ENCODE data around the gene SLC17A6.

The SLC17A6 gene

GRCh38 chr11:22347857-22348487 is 9.8 kb downstream of the SLC17A6 start:
- Histone ChIP-seq H3K27ac (no peak overlapping the region), H3K4me3 (ENCODE audit: low read depth, low read length) (no peak overlapping the region), H3K27me3 (replicated peaks) (peaks cover 12% of the 10 kb centered on the region), H3K36me3 (replicated peaks) (no peaks in the 10 kb centered on the region)
- DNase-seq: no peak
- in situ Hi-C loops (cut with HindIII; ENCODE audit: low pct_ligation_motif_present, low sequenced_read_pairs): no loop called here
- no peak for TF ChIP-seq CTCF (IDR thresholded peaks at IDR 0.05; ENCODE audit: low read depth, low read length, missing control alignments)

DNA sequence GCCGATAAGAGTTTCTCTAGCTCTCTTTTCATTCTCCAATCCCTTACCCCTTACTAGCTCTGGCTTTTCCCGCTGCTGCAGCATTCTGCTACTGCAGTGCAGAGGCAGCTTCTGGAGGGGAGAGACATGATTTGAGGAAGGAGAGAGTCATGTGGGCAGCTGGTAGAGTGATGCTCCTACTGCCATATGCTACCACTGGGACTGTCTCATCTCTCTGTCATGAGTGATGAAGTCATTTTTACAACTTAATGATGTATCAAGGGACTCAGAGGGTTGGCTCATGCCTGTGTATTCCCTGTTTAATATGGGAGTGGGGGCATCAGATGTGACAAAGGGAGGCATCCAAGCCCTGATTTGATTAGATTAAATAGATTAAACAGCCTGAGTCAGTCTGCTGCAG is 11.3 kb downstream of the SLC17A6 start:
- no peak for DNase-seq
- Histone ChIP-seq H3K36me3 (replicated peaks) (no peaks in the 10 kb centered on the region), H3K27ac (no peak overlapping the region), H3K4me3 (ENCODE audit: low read depth, low read length) (no peak overlapping the region), H3K27me3 (replicated peaks) (no peaks in the 10 kb centered on the region)
- in situ Hi-C loops (cut with HindIII; ENCODE audit: low pct_ligation_motif_present, low sequenced_read_pairs): no loop called here
- no peak for TF ChIP-seq CTCF (IDR thresholded peaks at IDR 0.05; ENCODE audit: low read depth, low read length, missing control alignments)

DNA sequence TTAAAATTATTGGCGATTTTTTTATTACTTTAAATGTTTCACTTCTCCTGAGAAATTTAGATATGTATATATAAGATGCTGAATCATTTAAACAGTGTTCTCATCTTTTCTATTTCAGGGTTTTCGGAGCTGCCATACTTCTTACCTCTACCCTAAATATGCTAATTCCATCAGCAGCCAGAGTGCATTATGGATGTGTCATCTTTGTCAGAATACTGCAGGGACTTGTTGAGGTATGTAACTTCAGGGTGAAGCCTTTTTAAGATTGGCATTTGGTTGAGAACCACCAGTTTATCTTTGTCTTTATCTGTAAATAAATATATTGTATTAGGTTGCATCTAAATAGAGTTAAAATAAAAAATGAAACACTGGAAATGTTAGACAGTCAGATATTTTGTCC is 21.1 kb downstream of the SLC17A6 start:
- in situ Hi-C loops (cut with HindIII; ENCODE audit: low pct_ligation_motif_present, low sequenced_read_pairs): no loop called here
- Histone ChIP-seq H3K36me3 (replicated peaks) (no peaks in the 10 kb centered on the region), H3K27ac (no peak overlapping the region), H3K27me3 (replicated peaks) (no peaks in the 10 kb centered on the region), H3K4me3 (ENCODE audit: low read depth, low read length) (no peak overlapping the region)
- TF ChIP-seq CTCF (IDR thresholded peaks at IDR 0.05; ENCODE audit: low read depth, low read length, missing control alignments): no peak
- DNase-seq: no peak

DNA sequence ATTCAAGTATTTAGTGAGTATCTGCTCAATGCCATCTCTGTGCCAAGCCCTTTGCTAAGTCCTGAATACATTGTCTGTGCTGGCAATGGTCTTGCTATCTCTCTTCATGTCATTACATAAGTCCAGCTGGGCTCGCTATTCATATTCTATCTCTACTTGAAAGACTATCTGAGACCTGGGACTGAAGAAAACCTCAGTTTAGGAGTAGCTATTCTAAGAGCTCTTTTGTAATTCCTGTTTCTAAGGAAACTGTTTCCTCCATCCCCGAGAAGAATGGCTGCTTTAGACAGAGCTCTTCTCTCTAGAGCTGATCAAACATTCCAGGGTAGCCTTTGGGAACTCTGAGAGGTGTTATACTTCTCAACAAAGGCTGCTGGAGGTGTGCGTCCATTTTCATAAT is 33.0 kb downstream of the SLC17A6 start:
- TF ChIP-seq CTCF (IDR thresholded peaks at IDR 0.05; ENCODE audit: low read depth, low read length, missing control alignments): no peak
- in situ Hi-C loops (cut with HindIII; ENCODE audit: low pct_ligation_motif_present, low sequenced_read_pairs): no loop called here
- H3K4me3 ChIP-seq (ENCODE audit: low read depth, low read length): no peak overlapping the region
- no peaks in the 10 kb centered on the region for H3K27me3 ChIP-seq (replicated peaks)
- H3K36me3 ChIP-seq (replicated peaks): no peaks in the 10 kb centered on the region
- no peak overlapping the region for H3K27ac ChIP-seq
- no peak for DNase-seq

DNA sequence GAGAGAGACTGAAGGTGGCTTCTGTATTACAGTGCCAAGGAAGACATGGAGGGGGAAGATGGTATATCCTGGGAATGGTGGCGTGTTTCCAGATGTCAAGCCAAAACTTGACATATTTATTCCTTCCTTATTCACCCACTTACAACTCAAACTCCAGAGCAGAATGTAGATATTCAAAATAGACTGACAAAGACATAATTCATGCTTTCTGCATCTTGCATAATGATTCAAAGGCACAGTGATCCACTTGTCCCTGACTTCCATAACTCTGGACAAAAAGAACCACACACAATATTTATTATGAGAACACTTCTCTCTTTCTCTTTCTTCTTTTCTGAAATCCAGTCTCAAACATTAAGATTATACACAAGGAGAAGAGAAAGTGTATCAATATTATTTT is 48.9 kb downstream of the SLC17A6 start:
- DNase-seq: no peak
- H3K27me3 ChIP-seq (replicated peaks): no peaks in the 10 kb centered on the region
- in situ Hi-C loops (cut with HindIII; ENCODE audit: low pct_ligation_motif_present, low sequenced_read_pairs): no loop called here
- H3K27ac ChIP-seq: no peak overlapping the region
- no peak overlapping the region for H3K4me3 ChIP-seq (ENCODE audit: low read depth, low read length)
- no peak for TF ChIP-seq CTCF (IDR thresholded peaks at IDR 0.05; ENCODE audit: low read depth, low read length, missing control alignments)
- no peaks in the 10 kb centered on the region for H3K36me3 ChIP-seq (replicated peaks)
